Loucy (cell line): ENCODE results near the gene RAD50.
"Not testable (repeated sequence)": the region's sequence is repeated elsewhere in the genome, so short reads cannot be mapped to it uniquely, and the experiment has no call there.

Experiments
- H2AFZ ChIP-seq: fragments of 200-600 bp; sonication (generic); 2 replicates; pipeline ENCODE4 v1.6.0; 2016; ENCODE audit warnings: antibody characterized with exemption, mild to moderate bottlenecking, low read length, moderate library complexity
- H3F3A ChIP-seq: fragments of 200-600 bp; 2 replicates; pipeline ENCODE4 v1.6.0; 2016; ENCODE audit warnings: antibody characterized with exemption, low read depth, mild to moderate bottlenecking
- H3K27me3 ChIP-seq: fragments of 200-600 bp; sonication (generic); 2 replicates; pipeline ENCODE4 v1.6.1; 2014; ENCODE audit warnings: low read length, mild to moderate bottlenecking; ENCODE audit not compliant: insufficient read depth, poor library complexity, severe bottlenecking
- H3K36me3 ChIP-seq: fragments of 200-600 bp; sonication (generic); 2 replicates; pipeline ENCODE4 v1.6.1; 2016; ENCODE audit warnings: low read length; ENCODE audit not compliant: insufficient read depth
- H3K4me1 ChIP-seq: fragments of 200-600 bp; sonication (generic); 2 replicates; pipeline ENCODE4 v1.5.1; 2014; ENCODE audit warnings: low read length, mild to moderate bottlenecking; ENCODE audit not compliant: insufficient read depth, poor library complexity, severe bottlenecking
- H3K4me2 ChIP-seq: fragments of 200-600 bp; sonication (generic); 2 replicates; pipeline ENCODE4 v1.6.0; 2014; ENCODE audit warnings: antibody characterized with exemption, low read length, low read depth, mild to moderate bottlenecking; ENCODE audit not compliant: poor library complexity, severe bottlenecking
- H3K4me3 ChIP-seq: fragments of 200-600 bp; sonication (generic); 2 replicates; pipeline ENCODE4 v1.5.1; 2014; ENCODE audit warnings: low read length, mild to moderate bottlenecking, mixed read lengths; ENCODE audit not compliant: poor library complexity, severe bottlenecking
- H3K79me2 ChIP-seq: fragments of 200-600 bp; sonication (generic); 2 replicates; pipeline ENCODE4 v1.6.1; 2014; ENCODE audit warnings: low read length; ENCODE audit not compliant: insufficient read depth
- H3K9ac ChIP-seq: fragments of 200-600 bp; sonication (generic); 2 replicates; pipeline ENCODE4 v1.6.0; 2014; ENCODE audit warnings: mild to moderate bottlenecking, low read depth, low read length, moderate library complexity; ENCODE audit not compliant: poor library complexity, severe bottlenecking
- H3K9me2 ChIP-seq: fragments of 200-600 bp; sonication (generic); replicated peaks from 2 replicates; pipeline ENCODE4 v1.6.1; 2016; ENCODE audit warnings: low read depth, low read length, mixed read lengths
- H3K9me3 ChIP-seq: fragments of 200-600 bp; sonication (generic); 2 replicates; pipeline ENCODE4 v1.6.1; 2014; ENCODE audit warnings: mild to moderate bottlenecking, antibody characterized with exemption, low read length, low read depth; ENCODE audit not compliant: insufficient read depth
- H4K20me1 ChIP-seq: fragments of 200-600 bp; sonication (generic); 2 replicates; pipeline ENCODE4 v1.6.0; 2014; ENCODE audit warnings: antibody characterized with exemption, low read length, mild to moderate bottlenecking; ENCODE audit not compliant: insufficient read depth, poor library complexity, severe bottlenecking
- CTCF ChIP-seq: fragments of 200-600 bp; sonication (generic); conservative IDR thresholded peaks from 2 replicates; pipeline ENCODE4 v1.5.1; 2014; ENCODE audit warnings: mild to moderate bottlenecking, antibody characterized with exemption, low read length
- EZH2phosphoT487 ChIP-seq: fragments of 200-600 bp; IDR thresholded peaks from 2 replicates; pipeline ENCODE4 v1.6.1; 2018; ENCODE audit warnings: antibody characterized with exemption, mild to moderate bottlenecking, moderate library complexity, borderline replicate concordance

Gene RAD50

GRCh38 chr5:132559383-132560060, 2.7 kb downstream of the RAD50 start:
- Histone ChIP-seq H3K9me3 (peaks cover 2% of the 10 kb centered on the region; the same call in 1 of the 2 replicates), H3K79me2 (peaks cover 45% of the 10 kb centered on the region), H3K9ac (no peak overlapping the region), H3K9me2 (no peaks in the 10 kb centered on the region), H3K4me2 (peak overlapping the region; percentile 84), H2AFZ (no peak overlapping the region), H4K20me1 (peaks cover 7% of the 10 kb centered on the region), H3K36me3 (peaks cover 5% of the 10 kb centered on the region; the same call in 1 of the 2 replicates), H3K4me1 (peaks cover 12% of the 10 kb centered on the region), H3K27me3 (no peaks in the 10 kb centered on the region), H3F3A (peaks cover 10% of the 10 kb centered on the region; the same call in 1 of the 2 replicates), H3K4me3 (peak overlapping the region; percentile 43)
- TF ChIP-seq EZH2phosphoT487, result no peak
- TF ChIP-seq CTCF, result no peak

GRCh38 chr5:132561601-132562000, 4.8 kb downstream of the RAD50 start:
- H3K9me3 ChIP-seq, result peaks cover 2% of the 10 kb centered on the region; the same call in 1 of the 2 replicates
- peaks cover 7% of the 10 kb centered on the region; the same call in 1 of the 2 replicates for H3K36me3 ChIP-seq
- TF ChIP-seq CTCF, result no peak
- no peak for TF ChIP-seq EZH2phosphoT487
- H3K79me2 ChIP-seq, result peaks cover 45% of the 10 kb centered on the region
- no peak overlapping the region for H3K4me3 ChIP-seq
- peak overlapping the region; percentile 46 for H3K4me2 ChIP-seq
- no peak overlapping the region for H2AFZ ChIP-seq
- no peaks in the 10 kb centered on the region for H3K9me2 ChIP-seq
- H4K20me1 ChIP-seq, result peaks cover 7% of the 10 kb centered on the region
- peaks cover under 1% of the 10 kb centered on the region; the same call in 1 of the 2 replicates for H3F3A ChIP-seq
- no peaks in the 10 kb centered on the region for H3K27me3 ChIP-seq
- H3K9ac ChIP-seq, result no peak overlapping the region
- peaks cover 12% of the 10 kb centered on the region for H3K4me1 ChIP-seq

GRCh38 chr5:132564555-132564954, 7.8 kb downstream of the RAD50 start:
- peaks cover 31% of the 10 kb centered on the region for H3K79me2 ChIP-seq
- H3K36me3 ChIP-seq, H3K27me3 ChIP-seq, H3K4me2 ChIP-seq, H3K9me3 ChIP-seq, H3K9me2 ChIP-seq, H3F3A ChIP-seq, H4K20me1 ChIP-seq, H3K9ac ChIP-seq, H3K4me3 ChIP-seq, H2AFZ ChIP-seq, H3K4me1 ChIP-seq: not testable (repeated sequence)

- no peak for TF ChIP-seq CTCF
- no peak for TF ChIP-seq EZH2phosphoT487
- no peaks in the 10 kb centered on the region for H3K9me2 ChIP-seq
- H3K4me3 ChIP-seq, result no peak overlapping the region
- H3F3A ChIP-seq, result no peaks in the 10 kb centered on the region
- no peaks in the 10 kb centered on the region for H3K27me3 ChIP-seq
- no peak overlapping the region for H3K4me2 ChIP-seq
- H3K9ac ChIP-seq, result no peak overlapping the region
- H3K79me2 ChIP-seq, result peaks cover 19% of the 10 kb centered on the region; the same call in 1 of the 2 replicates
- H3K36me3 ChIP-seq, result peaks cover 7% of the 10 kb centered on the region; the same call in 1 of the 2 replicates
- H4K20me1 ChIP-seq, result no peaks in the 10 kb centered on the region
- H2AFZ ChIP-seq, result no peak overlapping the region
- H3K4me1 ChIP-seq, result no peaks in the 10 kb centered on the region
- H3K9me3 ChIP-seq, result peaks cover 2% of the 10 kb centered on the region; the same call in 1 of the 2 replicates
These were observed 9.9 kb downstream of the RAD50 start for GRCh38 chr5:132566657-132567056.
